K562 (cell line): ENCODE results near the gene GNG7. TPM values are rescaled to one million over a fixed set of nuclear protein-coding genes. Genes with fewer than 3 reads are reported as not detected.

ENCODE experiments used
- ATAC-seq: fragments of 200-7000 bp; cut with Tn5 transposase; 3 replicates; pipeline ENCODE4 v1.9.1; 2020; ENCODE audit warnings: moderate library complexity
- BruUV-seq: library from RNA; stranded (reverse); fragments of 400-500 nt; replicated peaks from 2 replicates; lab custom pipeline; 2021; lab: Mats Ljungman, UMichigan
- CTCF ChIA-PET: fragments of 300-600 bp; formaldehyde crosslinking; extraction: SDS; loops from one replicate; lab custom pipeline; 2021; ENCODE audit warnings: low intra/inter-chr PET ratio; lab: Yijun Ruan, JAX
- POLR2A ChIA-PET: fragments of 300-600, 350-650 bp; sonication (Branson Sonifier 250); formaldehyde crosslinking; extraction: SDS; loops from one replicate; lab custom pipeline; 2021; ENCODE audit warnings: antibody characterized with exemption, inconsistent platforms; lab: Yijun Ruan, JAX
- DNase-seq, 4 experiments: peaks; one replicate each; pipeline versions ENCODE4 v3.0.0 to v3.0.0-alpha.2; 2011 to 2018; ENCODE audit warnings: low spot score in 3 of 4, mixed read lengths in 3 of 4; ENCODE audit errors: extremely low read depth in 1 of 4
- FAIRE-seq: peaks from 2 replicates; lab custom pipeline; 2011; peaks lifted over from hg19 to GRCh38; lab: Jason Lieb, UNC
- H2AFZ ChIP-seq: 2 replicates; pipeline ENCODE4 v1.6.0; 2011; ENCODE audit warnings: low read depth, low read length, control low read depth, inconsistent platforms
- H3K27ac ChIP-seq: fragments of 200-600 bp; 3 replicates; pipeline ENCODE4 v1.8.0; 2011; ENCODE audit warnings: low read depth, mild to moderate bottlenecking, control low read depth, inconsistent platforms, low read length, moderate library complexity, mixed read lengths; ENCODE audit errors: extremely low read depth
- H3K27me3 ChIP-seq, 2 experiments: fragments of 300-600 bp in 1 of 2; 2 replicates in 1 of 2; 3 replicates in 1 of 2; pipeline versions ENCODE4 v1.6.0 to v1.8.0; 2011; ENCODE audit warnings: inconsistent platforms in 2 of 2, low read length in 2 of 2, mild to moderate bottlenecking in 1 of 2, mixed read lengths in 1 of 2, moderate library complexity in 1 of 2; ENCODE audit not compliant: control insufficient read depth in 2 of 2, insufficient read depth in 2 of 2
- H3K36me3 ChIP-seq: fragments of 300-600 bp; 3 replicates; pipeline ENCODE4 v1.8.0; 2011; ENCODE audit warnings: mild to moderate bottlenecking, low read length, inconsistent platforms; ENCODE audit not compliant: control insufficient read depth, insufficient read depth
- H3K4me1 ChIP-seq, 2 experiments: fragments of 200-600 bp in 1 of 2; replicated peaks in 1 of 2; 2 replicates in 1 of 2; 3 replicates in 1 of 2; pipeline versions ENCODE4 v1.5.1 to v1.8.0; 2011; ENCODE audit warnings: inconsistent platforms in 2 of 2, low read length in 2 of 2, mild to moderate bottlenecking in 1 of 2, mixed read lengths in 1 of 2, moderate library complexity in 1 of 2; ENCODE audit not compliant: control insufficient read depth in 2 of 2, insufficient read depth in 2 of 2
- H3K4me2 ChIP-seq: 2 replicates; pipeline ENCODE4 v1.6.1; 2011; ENCODE audit warnings: low read length, control low read depth, inconsistent platforms, mixed read lengths; ENCODE audit not compliant: insufficient read depth
- H3K4me3 ChIP-seq: fragments of 200-600 bp; sonication (generic), shearing (Covaris generic); 2 replicates; pipeline ENCODE4 v1.5.1; 2016; ENCODE audit warnings: control low read depth, inconsistent platforms
- H3K79me2 ChIP-seq: fragments of 200-600 bp; 3 replicates; pipeline ENCODE4 v1.8.0; 2011; ENCODE audit warnings: low read length, inconsistent platforms; ENCODE audit not compliant: control insufficient read depth, insufficient read depth
- H3K9ac ChIP-seq, 2 experiments: 2 replicates each; pipeline versions ENCODE4 v1.6.0 to v1.6.1; 2011; ENCODE audit warnings: low read depth in 2 of 2, low read length in 2 of 2, control low read depth in 1 of 2, inconsistent platforms in 1 of 2, mild to moderate bottlenecking in 1 of 2, mixed read lengths in 1 of 2; ENCODE audit not compliant: insufficient read depth in 1 of 2
- H3K9me1 ChIP-seq: one replicate; pipeline ENCODE4 v1.6.0; 2011; ENCODE audit warnings: inconsistent platforms, mild to moderate bottlenecking, low read length, moderate library complexity; ENCODE audit not compliant: control insufficient read depth, insufficient read depth
- H3K9me3 ChIP-seq: replicated peaks from 2 replicates; pipeline ENCODE4 v1.5.1; 2011; ENCODE audit warnings: low read depth, low read length, inconsistent platforms; ENCODE audit not compliant: control insufficient read depth, insufficient read depth
- H4K20me1 ChIP-seq: replicated peaks from 2 replicates; pipeline ENCODE4 v1.6.1; 2011; ENCODE audit warnings: low read length, inconsistent platforms, mixed read lengths; ENCODE audit not compliant: control insufficient read depth, insufficient read depth
- ARID3B ChIP-seq: fragments of 250-450 bp; sonication (Bioruptor Pico); IDR thresholded peaks from 2 replicates; pipeline ENCODE4 v1.4.0; 2020; ENCODE audit warnings: borderline replicate concordance
- HMGN3 ChIP-seq: IDR thresholded peaks from 2 replicates; pipeline ENCODE4 v1.6.1; 2011; ENCODE audit warnings: borderline replicate concordance, low read depth, mild to moderate bottlenecking, mixed read lengths, low read length; ENCODE audit not compliant: insufficient read length; ENCODE audit errors: extremely low read depth
- MECOM ChIP-seq: fragments of 250-450 bp; sonication (Bioruptor Pico); IDR thresholded peaks from 2 replicates; pipeline ENCODE4 v1.8.0; 2022; ENCODE audit warnings: inconsistent platforms
- MEF2A ChIP-seq: IDR thresholded peaks from 2 replicates; pipeline ENCODE4 v1.6.1; 2011; ENCODE audit warnings: low read depth, mild to moderate bottlenecking, low read length, moderate library complexity; ENCODE audit not compliant: control insufficient read depth
- POLR2AphosphoS2 ChIP-seq: IDR thresholded peaks from 2 replicates; pipeline ENCODE4 v1.6.1; 2012; ENCODE audit warnings: low read length, improper control_type of control experiment
- PRPF4 ChIP-seq: fragments of 200-400 bp; formaldehyde crosslinking; IDR thresholded peaks from one replicate; pipeline ENCODE4 v1.6.1; 2017; ENCODE audit warnings: low read length, low read depth, mild to moderate bottlenecking; ENCODE audit not compliant: insufficient read depth, poor library complexity, severe bottlenecking
- ZNF398 ChIP-seq: fragments of 250-450 bp; sonication (Bioruptor Pico); IDR thresholded peaks from 2 replicates; pipeline ENCODE4 v1.8.0; 2021; ENCODE audit warnings: moderate library complexity, mild to moderate bottlenecking, inconsistent platforms
- WGBS: fragments of 100-300 bp; shearing (Covaris generic); methylation state at CpG from one replicate; pipeline ENCODE4 v1.1.6; 2016; ENCODE audit warnings: low coverage, mixed read lengths; ENCODE audit not compliant: insufficient coverage; ENCODE audit errors: missing lambda C conversion rate; 5-methylcytosine and 5-hydroxymethylcytosine counted together
- in situ Hi-C: fragments of 300-500 bp; cut with MboI; formaldehyde crosslinking; loops from 4 replicates; pipeline ENCODE4 v1.15.0; 2018; ENCODE audit warnings: inconsistent platforms, mixed read lengths
- intact Hi-C: fragments of 100-400 bp; cut with micrococcal nuclease; formaldehyde crosslinking; loops from 2 replicates; pipeline ENCODE4 v1.14.2; 2022
- polyA plus RNA-seq, 8 experiments: library from polyadenylated mRNA; depleted of rRNA in 4 of 8; stranded (reverse) in 5 of 8; unstranded in 3 of 8; fragments of >200 nt; fragmentation: Nextera tagmentation in 2 of 8; fragmentation: Illumina TruSeq in 1 of 8; extraction: Ambion mirVana in 2 of 8; extraction: Trizol in 1 of 8; gene quantifications; 2 replicates each; pipeline versions ENCODE4 v1.2.1 to v1.2.3, GENCODE V29; 2011 to 2014; ENCODE audit warnings: inconsistent platforms in 1 of 8, missing spikeins in 1 of 8
- total RNA-seq, 7 experiments: library from RNA; depleted of rRNA in 6 of 7; stranded (reverse); fragments of >200 nt in 6 of 7; fragmentation: Illumina TruSeq in 2 of 7; extraction: Trizol in 2 of 7; gene quantifications; 2 replicates each; pipeline versions ENCODE4 v1.2.1 to v1.2.3, GENCODE V29; 2011 to 2021; ENCODE audit warnings: low replicate concordance in 1 of 7
- TF ChIP-seq, protein P1 (sequence below), 2 experiments: fragments of 250-450 bp in 1 of 2; fragments of 450-650 bp in 1 of 2; sonication (Bioruptor Pico) in 1 of 2; IDR thresholded peaks; 2 replicates each; pipeline versions ENCODE4 v1.6.1 to v1.8.0; 2016 to 2021; ENCODE audit warnings: mild to moderate bottlenecking in 2 of 2, moderate library complexity in 2 of 2, missing compliant biosample characterization in 1 of 2, missing genetic modification characterization in 1 of 2

The GNG7 gene
- total and polyA plus RNA-seq, 9 of the 15 experiments (the other 6 are each of a cell fraction or from before 2014, with no cell fraction given): 0.01 to 0.20 (median 0.06) TPM; not detected in 1

DNA sequence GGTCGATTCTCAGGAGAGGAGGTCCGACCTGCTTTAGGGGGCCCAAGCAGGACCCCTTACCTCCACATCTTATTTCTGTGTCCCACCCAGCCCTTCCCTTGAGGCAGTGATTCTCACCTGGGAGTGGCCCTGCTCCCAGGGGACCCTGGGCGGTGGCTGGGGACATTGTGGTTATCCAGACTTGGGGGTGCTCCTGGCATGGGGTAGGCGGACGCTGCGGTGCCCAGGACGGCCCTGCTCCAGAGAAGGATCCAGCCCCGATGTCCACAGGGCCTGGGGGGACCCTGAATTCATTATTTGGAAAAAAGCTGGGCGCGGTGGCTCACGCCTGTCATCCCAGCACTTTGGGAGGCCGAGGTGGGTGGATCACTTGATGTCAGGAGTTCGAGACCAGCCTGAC, 142.1 kb downstream of the GNG7 start:
- H3K36me3 ChIP-seq: no peaks in the 10 kb centered on the region
- no peaks in the 10 kb centered on the region for H3K9me3 ChIP-seq
- ATAC-seq: no peak
- H3K79me2 ChIP-seq: no peaks in the 10 kb centered on the region
- POLR2A ChIA-PET: no interaction called here
- no peak overlapping the region for H3K4me2 ChIP-seq
- no peak overlapping the region for H3K4me3 ChIP-seq
- TF ChIP-seq PRPF4 (no peak), MEF2A (no peak), HMGN3 (no peak), POLR2AphosphoS2 (no peak), ARID3B (CRISPR knock-in tag) (no peak), MECOM (CRISPR knock-in tag) (no peak), ZNF398 (no peak)
- TF ChIP-seq, protein P1, sequence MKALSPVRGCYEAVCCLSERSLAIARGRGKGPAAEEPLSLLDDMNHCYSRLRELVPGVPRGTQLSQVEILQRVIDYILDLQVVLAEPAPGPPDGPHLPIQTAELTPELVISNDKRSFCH (CRISPR knock-in tag; IDR thresholded peaks at IDR 0.05): no peak
- TF ChIP-seq, protein P1 (tag; IDR thresholded peaks at IDR 0.05): no peak
- TF ChIP-seq, all 486 proteins: peak for 0
- Histone ChIP-seq H3K27me3 (peaks cover 31 to 78% of the 10 kb centered on the region in 2 experiments; a peak in 4 of 5 replicates), H3K9ac (no peak overlapping the region), H2AFZ (no peak overlapping the region), H4K20me1 (no peaks in the 10 kb centered on the region), H3K27ac (no peak overlapping the region), H3K4me1 (peaks cover 4 to 18% of the 10 kb centered on the region in 2 experiments; a peak in 2 of 5 replicates), H3K9me1 (no peaks in the 10 kb centered on the region)
- WGBS: 34% methylated on average over 10 of the region's 13 CpGs
- no peak for FAIRE-seq
- intact Hi-C loops: no loop called here
- in situ Hi-C loops: no loop called here
- no TSS peak for BruUV-seq
- CTCF ChIA-PET: interaction anchor here (0.7 kb wide), 1 partner anchor 189 kb away, joined by 4 read pairs; no protein-coding TSS in a partner anchor
- no peak for DNase-seq
